H1 (cell line): ENCODE results near the gene TMEM39A. TPM values are rescaled to one million over a fixed set of nuclear protein-coding genes. Genes with fewer than 3 reads are reported as not detected.

Experiments
- ASH2L ChIP-seq: fragments of 200-600, 300-600 bp; sonication (generic); IDR thresholded peaks from one replicate; pipeline ENCODE4 v1.7.1; 2017; ENCODE audit warnings: low read length
- BACH1 ChIP-seq: IDR thresholded peaks from 2 replicates; pipeline ENCODE4 v1.6.1; 2012; ENCODE audit warnings: low read length, improper control_type of control experiment
- CBX8 ChIP-seq: fragments of 300-800, 300-1000 bp; sonication (generic); IDR thresholded peaks from 2 replicates; pipeline ENCODE4 v1.7.1; 2016; ENCODE audit warnings: low read depth, low read length, borderline replicate concordance
- CHD1 ChIP-seq: IDR thresholded peaks from 2 replicates; pipeline ENCODE4 v1.6.1; 2012; ENCODE audit warnings: low read depth, low read length, improper control_type of control experiment
- CHD2 ChIP-seq: IDR thresholded peaks from 2 replicates; pipeline ENCODE4 v1.6.1; 2012; ENCODE audit warnings: low read length, improper control_type of control experiment
- E2F6 ChIP-seq: IDR thresholded peaks from 2 replicates; pipeline ENCODE4 v1.6.1; 2012; ENCODE audit warnings: inconsistent platforms
- EP300 ChIP-seq, 2 experiments: IDR thresholded peaks; 1 replicate in 1 of 2; 2 replicates in 1 of 2; pipeline ENCODE4 v1.6.1; 2011 to 2012; ENCODE audit warnings: low read depth in 2 of 2, low read length in 2 of 2, mild to moderate bottlenecking in 2 of 2, borderline replicate concordance in 1 of 2, inconsistent platforms in 1 of 2, moderate library complexity in 1 of 2
- EZH2 ChIP-seq: fragments of 200-600 bp; sonication (generic); IDR thresholded peaks from 2 replicates; pipeline ENCODE4 v1.7.1; 2012; ENCODE audit warnings: low read depth, mild to moderate bottlenecking, moderate library complexity, low read length, inconsistent platforms; ENCODE audit not compliant: severe bottlenecking
- GTF2F1 ChIP-seq: IDR thresholded peaks from 2 replicates; pipeline ENCODE4 v1.6.1; 2012; ENCODE audit warnings: low read depth, low read length, improper control_type of control experiment, borderline replicate concordance
- HDAC2 ChIP-seq, 2 experiments: fragments of 300-600 bp in 1 of 2; sonication (generic) in 1 of 2; IDR thresholded peaks; 2 replicates each; pipeline ENCODE4 v1.6.1; 2011 to 2012; ENCODE audit warnings: low read depth in 2 of 2, low read length in 2 of 2, mild to moderate bottlenecking in 2 of 2, moderate library complexity in 2 of 2, borderline replicate concordance in 1 of 2, inconsistent platforms in 1 of 2
- JUN ChIP-seq: IDR thresholded peaks from 2 replicates; pipeline ENCODE4 v1.6.1; 2011; ENCODE audit warnings: low read depth, mild to moderate bottlenecking, improper control_type of control experiment, low read length
- NANOG ChIP-seq: IDR thresholded peaks from 2 replicates; pipeline ENCODE4 v1.6.1; 2011; ENCODE audit warnings: low read length, low read depth, mild to moderate bottlenecking, inconsistent platforms; ENCODE audit not compliant: insufficient read depth, poor library complexity, severe bottlenecking
- POLR2AphosphoS5 ChIP-seq: IDR thresholded peaks from 2 replicates; pipeline ENCODE4 v1.6.1; 2011; ENCODE audit warnings: low read depth, low read length
- RAD21 ChIP-seq, 2 experiments: IDR thresholded peaks in 1 of 2; conservative IDR thresholded peaks in 1 of 2; 2 replicates each; pipeline ENCODE4 v1.6.1; 2011; ENCODE audit warnings: low read depth in 2 of 2, low read length in 2 of 2, improper control_type of control experiment in 1 of 2, inconsistent platforms in 1 of 2, mild to moderate bottlenecking in 1 of 2, moderate library complexity in 1 of 2
- RFX5 ChIP-seq: IDR thresholded peaks from 2 replicates; pipeline ENCODE4 v1.6.1; 2011; ENCODE audit warnings: low read depth, low read length, improper control_type of control experiment, borderline replicate concordance
- SUZ12 ChIP-seq: fragments of 200-600 bp; sonication (generic); IDR thresholded peaks from 2 replicates; pipeline ENCODE4 v1.6.1; 2012; ENCODE audit warnings: mild to moderate bottlenecking, inconsistent platforms, low read length, moderate library complexity, mixed read lengths
- TBP ChIP-seq: IDR thresholded peaks from 2 replicates; pipeline ENCODE4 v1.6.1; 2011; ENCODE audit warnings: low read depth, low read length, improper control_type of control experiment
- YY1 ChIP-seq: IDR thresholded peaks from 2 replicates; pipeline ENCODE4 v1.6.1; 2011; ENCODE audit warnings: low read depth, mild to moderate bottlenecking, low read length
- ZNF274 ChIP-seq: IDR thresholded peaks from 2 replicates; pipeline ENCODE4 v1.7.0; 2012; ENCODE audit warnings: low read length, borderline replicate concordance; ENCODE audit errors: extremely low read depth
- polyA plus RNA-seq, 7 experiments: library from polyadenylated mRNA; depleted of rRNA in 3 of 7; stranded (reverse) in 5 of 7; unstranded in 2 of 7; fragments of >200 nt in 5 of 7; fragments of 200-250 nt in 2 of 7; gene quantifications; 1 replicate in 5 of 7; 2 replicates in 1 of 7; 4 replicates in 1 of 7; pipeline versions ENCODE4 v1.2.1 to v1.2.3, GENCODE V29; 2011 to 2013; ENCODE audit warnings: missing spikeins in 2 of 7, mixed read lengths in 2 of 7
- total RNA-seq: library from RNA; stranded (reverse); fragmentation: NEBNext Ultra II Directional; extraction: Animal tissue kit (Norgen Biotek cat#: 25700); gene quantifications from 2 replicates; pipeline ENCODE4 v1.2.1, GENCODE V29; 2021

Gene TMEM39A
- total and polyA plus RNA-seq, 2 of the 8 experiments (the other 6 are each of a cell fraction or from before 2014, with no cell fraction given): 26.8 to 36.1 TPM

DNA sequence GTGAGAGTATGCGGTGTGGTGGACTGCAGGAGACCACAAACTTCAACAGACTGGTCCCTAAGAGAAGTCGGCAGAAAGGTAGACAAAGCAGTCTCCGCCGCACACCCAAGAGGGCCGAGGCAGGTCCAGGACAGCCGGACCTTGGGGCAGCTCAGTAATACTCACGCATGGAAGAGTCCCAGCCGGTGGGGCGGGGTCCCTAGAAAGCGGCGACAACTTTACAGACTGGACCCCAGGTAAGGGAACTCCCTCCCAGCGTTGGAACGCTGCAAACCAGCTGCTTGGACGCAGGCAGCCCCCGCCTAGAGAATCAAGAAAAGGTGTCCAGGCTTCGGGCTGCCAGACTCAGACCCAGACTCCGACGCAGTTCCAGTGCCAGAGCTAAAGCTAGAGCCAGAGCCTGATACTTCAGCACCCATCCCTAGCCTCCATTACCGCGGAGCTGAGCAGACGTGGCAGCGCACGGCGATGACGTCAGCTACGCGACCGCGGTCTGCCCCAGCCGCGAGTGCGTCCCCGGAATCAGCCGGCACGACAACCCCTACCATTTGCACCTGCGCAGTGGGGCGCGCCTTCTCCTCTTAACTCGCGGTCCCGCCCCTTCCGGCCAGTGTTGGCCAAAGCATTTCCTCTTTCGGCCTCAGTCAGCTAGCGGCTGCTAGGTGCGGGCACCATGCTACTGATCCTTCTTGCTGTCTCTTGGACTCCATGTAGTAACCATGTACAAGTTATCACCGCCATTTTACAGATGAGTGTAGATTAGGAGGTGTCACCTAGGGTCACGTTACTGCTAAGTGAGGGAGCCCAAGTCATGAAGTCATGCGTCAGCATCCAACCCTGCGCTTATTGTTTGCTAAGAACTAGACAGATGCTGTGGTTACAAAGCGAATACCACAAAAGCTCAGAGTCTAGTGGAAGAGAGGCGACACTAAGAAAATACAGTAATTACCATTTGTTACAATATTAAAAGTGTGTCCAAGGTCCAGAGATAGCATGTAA lies at the start of gene TMEM39A (continued):
- TF ChIP-seq NANOG (no peak), ASH2L (peak; percentile 93), POLR2AphosphoS5 (peak; percentile 98), SUZ12 (no peak), TBP (peak; percentile 89), EZH2 (no peak), YY1 (peak; percentile 95), E2F6 (0 out of 2 replicates have a peak, but pooled peaks have one; percentile 12), EP300 (IDR thresholded peaks at IDR 0.05; ENCODE audit: borderline replicate concordance in 1 of 2, low read depth in 2 of 2, low read length in 2 of 2) (peak in 1 of 2 experiments; percentile 82; a peak in 1 of 3 replicates), RFX5 (no peak), BACH1 (no peak), RAD21 (IDR thresholded peaks at IDR 0.05 in 1 of 2, conservative IDR thresholded peaks at IDR 0.05 in 1 of 2; ENCODE audit: low read depth in 2 of 2, low read length in 2 of 2) (0 out of 4 replicates have a peak, but pooled peaks of 1 of the 2 experiments have one; percentile 4), GTF2F1 (peak; percentile 61; the same call in 1 of the 2 replicates), CBX8 (no peak), CHD2 (no peak), ZNF274 (no peak), JUN (no peak), CHD1 (no peak), HDAC2 (IDR thresholded peaks at IDR 0.05; ENCODE audit: borderline replicate concordance in 1 of 2, low read depth in 2 of 2, low read length in 2 of 2) (peak in 1 of 2 experiments; percentile 97; a peak in 2 of 4 replicates)
